Skeletal muscle tissue (tissue), 4 donors: Measurements from ENCODE around the gene F10. TPM values are rescaled to one million over a fixed set of nuclear protein-coding genes. Genes with fewer than 3 reads are reported as not detected.
A peak's percentile ranks its signal among the peaks of the same experiment; 100 is the strongest.

Source experiments
- H3K27ac ChIP-seq: one replicate; pipeline ENCODE4 v1.7.0; 2013; ENCODE audit warnings: mild to moderate bottlenecking, low read depth, low read length, inconsistent platforms
- H3K27me3 ChIP-seq, 3 donors: one replicate each; pipeline ENCODE4 v1.7.0; 2013; ENCODE audit warnings: low read length in 3 of 3; ENCODE audit not compliant: control insufficient read depth in 3 of 3, insufficient read depth in 3 of 3
- H3K36me3 ChIP-seq, 3 donors: one replicate each; pipeline ENCODE4 v1.7.0; 2013; ENCODE audit warnings: low read length in 3 of 3; ENCODE audit not compliant: control insufficient read depth in 3 of 3, insufficient read depth in 3 of 3
- H3K4me1 ChIP-seq, 3 donors: one replicate each; pipeline ENCODE4 v1.7.0; 2013; ENCODE audit warnings: low read length in 3 of 3, mild to moderate bottlenecking in 3 of 3; ENCODE audit not compliant: control insufficient read depth in 3 of 3, insufficient read depth in 3 of 3
- H3K4me3 ChIP-seq, 3 donors: one replicate each; pipeline ENCODE4 v1.7.0; 2013; ENCODE audit warnings: low read length in 3 of 3
- H3K9ac ChIP-seq, 3 donors: one replicate each; pipeline ENCODE4 v1.7.0; 2013; ENCODE audit warnings: low read length in 3 of 3, mild to moderate bottlenecking in 3 of 3, moderate library complexity in 2 of 3, low read depth in 1 of 3
- H3K9me3 ChIP-seq, 3 donors: one replicate each; pipeline ENCODE4 v1.7.0; 2013; ENCODE audit warnings: low read length in 3 of 3; ENCODE audit not compliant: control insufficient read depth in 3 of 3
- total RNA-seq: library from RNA; depleted of rRNA; stranded (reverse); fragments of >200 nt; gene quantifications from one replicate; pipeline ENCODE4 v1.2.3, GENCODE V29; 2014
- donor health status: Osteomylitis.

Gene F10
- total RNA-seq, 1 donor from 2014 or later: 33.9 TPM

- Histone ChIP-seq H3K27me3 (no peaks in the 10 kb centered on the region), H3K9me3 (no peaks in the 10 kb centered on the region), H3K27ac (peak overlapping the region; percentile 89), H3K9ac (peak overlapping the region; percentile 74 to 90 (median 85)), H3K36me3 (no peaks in the 10 kb centered on the region), H3K4me3 (peak overlapping the region in 2 of 3 donors; percentile 74 to 76), H3K4me1 (peaks cover 18 to 25% (median 19%) of the 10 kb centered on the region in 3 donors)
Observed at GRCh38 chr13:113151745-113152690, 29.4 kb downstream of the F10 start.

GRCh38 chr13:113152691-113152983 lies 30.0 kb downstream of the F10 start:
- H3K9me3 ChIP-seq: no peaks in the 10 kb centered on the region
- H3K27ac ChIP-seq: peak overlapping the region; percentile 89
- H3K36me3 ChIP-seq: no peaks in the 10 kb centered on the region
- H3K27me3 ChIP-seq: no peaks in the 10 kb centered on the region
- peaks cover 18 to 25% (median 19%) of the 10 kb centered on the region in 3 donors for H3K4me1 ChIP-seq
- peak overlapping the region; percentile 74 to 90 (median 85) for H3K9ac ChIP-seq
- peak overlapping the region; percentile 74 to 77 (median 76) for H3K4me3 ChIP-seq

GRCh38 chr13:113152984-113153809 lies 30.6 kb downstream of the F10 start:
- H3K27me3 ChIP-seq: no peaks in the 10 kb centered on the region
- H3K4me3 ChIP-seq: peak overlapping the region; percentile 76 to 86 (median 77)
- H3K9me3 ChIP-seq: no peaks in the 10 kb centered on the region
- peaks cover 18 to 25% (median 19%) of the 10 kb centered on the region in 3 donors for H3K4me1 ChIP-seq
- peak overlapping the region; percentile 89 for H3K27ac ChIP-seq
- H3K9ac ChIP-seq: peak overlapping the region; percentile 74 to 90 (median 85)
- H3K36me3 ChIP-seq: no peaks in the 10 kb centered on the region

GRCh38 chr13:113153810-113154748 lies 31.5 kb downstream of the F10 start:
- H3K9me3 ChIP-seq: no peaks in the 10 kb centered on the region
- peak overlapping the region; percentile 74 to 90 (median 85) for H3K9ac ChIP-seq
- peak overlapping the region; percentile 89 for H3K27ac ChIP-seq
- peak overlapping the region; percentile 76 to 86 (median 77) for H3K4me3 ChIP-seq
- peaks cover 0 to 2% (median 0%) of the 10 kb centered on the region in 3 donors for H3K27me3 ChIP-seq
- H3K4me1 ChIP-seq: peaks cover 18 to 25% (median 19%) of the 10 kb centered on the region in 3 donors
- H3K36me3 ChIP-seq: no peaks in the 10 kb centered on the region

- Histone ChIP-seq H3K36me3 (no peaks in the 10 kb centered on the region), H3K9ac (no peak overlapping the region), H3K27me3 (peaks cover 0 to 2% (median 0%) of the 10 kb centered on the region in 3 donors), H3K9me3 (no peaks in the 10 kb centered on the region), H3K27ac (no peak overlapping the region), H3K4me3 (no peak overlapping the region), H3K4me1 (peaks cover 18 to 25% (median 19%) of the 10 kb centered on the region in 3 donors)
Observed at GRCh38 chr13:113155201-113155600, 32.6 kb downstream of the F10 start.

GRCh38 chr13:113155982-113156655 lies 33.5 kb downstream of the F10 start:
- no peaks in the 10 kb centered on the region for H3K9me3 ChIP-seq

GRCh38 chr13:113157206-113157928 lies 34.8 kb downstream of the F10 start:
- H3K27me3 ChIP-seq: peaks cover 0 to 6% (median 2%) of the 10 kb centered on the region in 3 donors
- no peaks in the 10 kb centered on the region for H3K36me3 ChIP-seq
- H3K4me3 ChIP-seq: no peak overlapping the region
- H3K9me3 ChIP-seq: no peaks in the 10 kb centered on the region
- H3K27ac ChIP-seq: no peak overlapping the region
- H3K4me1 ChIP-seq: peaks cover 14 to 20% (median 14%) of the 10 kb centered on the region in 3 donors
- H3K9ac ChIP-seq: no peak overlapping the region

More at GRCh38 chr13:113155982-113156655, 33.5 kb downstream of the F10 start:
- H3K36me3 ChIP-seq: no peaks in the 10 kb centered on the region
- peaks cover 0 to 2% (median 1%) of the 10 kb centered on the region in 3 donors for H3K27me3 ChIP-seq
- H3K4me3 ChIP-seq: no peak overlapping the region
- no peak overlapping the region for H3K9ac ChIP-seq
- H3K4me1 ChIP-seq: peaks cover 18 to 25% (median 19%) of the 10 kb centered on the region in 3 donors
- no peak overlapping the region for H3K27ac ChIP-seq

- H3K9me3 ChIP-seq: no peaks in the 10 kb centered on the region
- H3K27me3 ChIP-seq: peaks cover 6 to 9% (median 8%) of the 10 kb centered on the region in 3 donors
Observed at GRCh38 chr13:113157929-113158747, 35.5 kb downstream of the F10 start, which contains the start of gene PROZ. Gene PROZ (plus strand): TSS chr13:113158648. CDS start chr13:113158661, 13 bp downstream.

More at GRCh38 chr13:113157929-113158747, 35.5 kb downstream of the F10 start, which contains the start of gene PROZ:
- Histone ChIP-seq H3K36me3 (no peaks in the 10 kb centered on the region), H3K9ac (no peak within 1 kb of the TSS), H3K4me1 (peaks cover 8 to 12% (median 10%) of the 10 kb centered on the region in 3 donors), H3K27ac (no peak within 1 kb of the TSS), H3K4me3 (no peak within 1 kb of the TSS)
